A673 (cell line): ENCODE data around the gene SCUBE3. TPM values are rescaled to one million over a fixed set of nuclear protein-coding genes. Genes with fewer than 3 reads are reported as not detected.

Experiments
- BruUV-seq: library from RNA; stranded (reverse); fragments of 400-500 nt; replicated peaks from 2 replicates; lab custom pipeline; 2021; lab: Mats Ljungman, UMichigan
- CTCF ChIA-PET: fragments of 300-600 bp; sonication (Branson Sonifier 250); formaldehyde crosslinking; loops from one replicate; lab custom pipeline; 2022; ENCODE audit warnings: antibody characterized with exemption; lab: Charles Lee
- POLR2A ChIA-PET: fragments of 300-600 bp; sonication (Branson Sonifier 250); formaldehyde crosslinking; loops from one replicate; lab custom pipeline; 2022; ENCODE audit warnings: antibody characterized with exemption; ENCODE audit not compliant: low non-redundant PET; lab: Charles Lee
- DNase-seq: peaks from one replicate; pipeline ENCODE4 v3.0.0-alpha.2; 2015; ENCODE audit warnings: low spot score
- H3K27ac ChIP-seq: fragments of 200-600 bp; sonication (generic); 2 replicates; pipeline ENCODE4 v1.5.1; 2016; ENCODE audit warnings: mixed run types, low read depth, mild to moderate bottlenecking, mixed read lengths, antibody characterized with exemption, low read length; ENCODE audit not compliant: poor library complexity, severe bottlenecking
- H3K27me3 ChIP-seq: fragments of 200-600 bp; sonication (generic); replicated peaks from 2 replicates; pipeline ENCODE4 v1.6.1; 2017; ENCODE audit warnings: mixed run types, low read depth, mild to moderate bottlenecking, mixed read lengths, antibody characterized with exemption, low read length; ENCODE audit not compliant: insufficient read depth, poor library complexity
- H3K36me3 ChIP-seq: fragments of 200-600 bp; sonication (generic); 2 replicates; pipeline ENCODE4 v1.6.1; 2016; ENCODE audit warnings: mixed run types, mild to moderate bottlenecking, mixed read lengths, antibody characterized with exemption, low read length; ENCODE audit not compliant: insufficient read depth, poor library complexity, severe bottlenecking
- H3K4me1 ChIP-seq: fragments of 200-600 bp; sonication (generic); 2 replicates; pipeline ENCODE4 v1.6.1; 2017; ENCODE audit warnings: mixed run types, mild to moderate bottlenecking, mixed read lengths, antibody characterized with exemption, low read length; ENCODE audit not compliant: insufficient read depth, poor library complexity, severe bottlenecking
- H3K4me3 ChIP-seq: fragments of 200-600 bp; sonication (generic); 2 replicates; pipeline ENCODE4 v1.5.1; 2016; ENCODE audit warnings: low read depth, mixed run types, mild to moderate bottlenecking, mixed read lengths, low read length; ENCODE audit not compliant: poor library complexity, severe bottlenecking
- H3K9me3 ChIP-seq: fragments of 200-600 bp; sonication (generic); 2 replicates; pipeline ENCODE4 v1.6.1; 2016; ENCODE audit warnings: mixed run types, low read depth, mild to moderate bottlenecking, mixed read lengths, antibody characterized with exemption, low read length; ENCODE audit not compliant: poor library complexity, severe bottlenecking
- CTCF ChIP-seq: fragments of 300-800, 200-600 bp; sonication (generic); conservative IDR thresholded peaks from 2 replicates; pipeline ENCODE4 v1.5.1; 2017; ENCODE audit warnings: low read depth, mild to moderate bottlenecking, antibody characterized with exemption, low read length, moderate library complexity, mixed read lengths
- EZH2 ChIP-seq: fragments of 200-600 bp; sonication (generic); IDR thresholded peaks from 2 replicates; pipeline ENCODE4 v1.6.1; 2017; ENCODE audit warnings: borderline replicate concordance, low read depth, mild to moderate bottlenecking, mixed read lengths, antibody characterized with exemption, low read length; ENCODE audit not compliant: poor library complexity, severe bottlenecking
- intact Hi-C: fragments of 100-400 bp; cut with micrococcal nuclease; formaldehyde crosslinking; loops from one replicate; pipeline ENCODE4 v1.10.0; 2022; ENCODE audit not compliant: unreplicated experiment
- total RNA-seq: library from RNA; stranded (reverse); gene quantifications from 2 replicates; pipeline ENCODE4 v1.2.3, GENCODE V29; 2021

The SCUBE3 gene
- total RNA-seq, 1 experiment from 2014 or later: 0.04 TPM

- Histone ChIP-seq H3K27ac (no peak overlapping the region), H3K4me3 (no peak overlapping the region), H3K27me3 (no peaks in the 10 kb centered on the region), H3K36me3 (no peaks in the 10 kb centered on the region), H3K4me1 (peaks cover 10% of the 10 kb centered on the region), H3K9me3 (no peaks in the 10 kb centered on the region)
- ChIA-PET CTCF (no interaction called here), POLR2A (no interaction called here)
- intact Hi-C loops: no loop called here
- no peak for TF ChIP-seq EZH2
- no peak for TF ChIP-seq CTCF
- DNase-seq: no peak
- no TSS peak for BruUV-seq
Measured at GRCh38 chr6:35184580-35185301, 29.0 kb upstream of the SCUBE3 start.

GRCh38 chr6:35185302-35185681 lies 28.5 kb upstream of the SCUBE3 start:
- BruUV-seq: no TSS peak
- Histone ChIP-seq H3K36me3 (no peaks in the 10 kb centered on the region), H3K4me1 (peaks cover 10% of the 10 kb centered on the region), H3K4me3 (no peak overlapping the region), H3K27me3 (no peaks in the 10 kb centered on the region), H3K9me3 (no peaks in the 10 kb centered on the region), H3K27ac (no peak overlapping the region)
- CTCF ChIA-PET: no interaction called here
- intact Hi-C loops: no loop called here
- no peak for DNase-seq
- POLR2A ChIA-PET: no interaction called here
- TF ChIP-seq EZH2 (no peak), CTCF (no peak)

GRCh38 chr6:35185971-35186370 lies 27.8 kb upstream of the SCUBE3 start:
- ChIA-PET CTCF (no interaction called here), POLR2A (no interaction called here)
- Histone ChIP-seq H3K9me3 (no peaks in the 10 kb centered on the region), H3K36me3 (no peaks in the 10 kb centered on the region), H3K27me3 (no peaks in the 10 kb centered on the region), H3K27ac (no peak overlapping the region), H3K4me1 (peaks cover 10% of the 10 kb centered on the region), H3K4me3 (no peak overlapping the region)
- no TSS peak for BruUV-seq
- TF ChIP-seq CTCF (no peak), EZH2 (no peak)
- intact Hi-C loops: no loop called here
- no peak for DNase-seq
